Hepatic stellate cell (primary cell): ENCODE data around the gene RBM23.
A peak's percentile ranks its signal among the peaks of the same experiment; 100 is the strongest.
"Not testable (repeated sequence)": the region's sequence is repeated elsewhere in the genome, so short reads cannot be mapped to it uniquely, and the experiment has no call there.

Experiments
- DNase-seq: peaks from one replicate; pipeline ENCODE4 v3.0.0; 2011; ENCODE audit warnings: low spot score

Gene RBM23

GRCh38 chr14:22915886-22916521 is 2.9 kb downstream of the RBM23 start:
- DNase-seq = no peak

DNA sequence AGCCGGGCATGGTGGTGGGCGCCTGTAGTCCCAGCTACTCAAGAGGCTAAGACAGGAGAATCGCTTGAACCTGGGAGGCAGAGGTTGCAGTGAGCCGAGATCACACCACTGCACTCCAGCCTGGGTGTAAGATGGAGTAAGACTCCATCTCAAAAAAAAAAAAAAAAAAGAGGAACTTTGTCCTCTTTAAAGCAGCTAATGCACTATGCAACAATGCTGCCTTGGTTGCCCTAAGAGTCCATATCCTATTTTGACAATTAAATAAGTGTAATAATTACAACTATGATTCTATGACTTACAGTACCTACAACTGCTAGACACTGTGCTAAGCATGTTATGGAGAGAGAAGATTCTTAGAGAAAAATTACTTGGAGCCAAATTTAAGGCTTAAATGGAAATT is 4.1 kb downstream of the RBM23 start:
- not testable (repeated sequence) for DNase-seq

DNA sequence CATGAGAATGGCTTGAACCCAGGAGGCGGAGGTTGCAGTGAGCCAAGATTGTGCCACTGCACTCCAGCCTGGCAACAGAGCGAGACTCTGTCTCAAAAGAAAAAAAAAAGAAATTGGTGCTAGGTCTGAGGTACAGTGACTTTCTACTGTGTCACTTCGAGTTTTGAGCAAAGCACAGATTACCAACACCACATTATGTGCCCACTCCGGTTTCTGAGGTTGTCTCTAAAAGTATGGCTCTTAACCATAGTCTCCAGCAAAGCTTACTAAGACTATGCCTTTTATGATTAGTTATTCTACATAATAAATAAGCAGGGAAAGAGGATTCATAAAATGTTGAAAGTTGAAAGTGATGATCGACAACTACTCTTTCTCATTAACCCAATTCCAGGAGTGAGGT is 8.0 kb downstream of the RBM23 start:
- DNase-seq = no peak

DNA sequence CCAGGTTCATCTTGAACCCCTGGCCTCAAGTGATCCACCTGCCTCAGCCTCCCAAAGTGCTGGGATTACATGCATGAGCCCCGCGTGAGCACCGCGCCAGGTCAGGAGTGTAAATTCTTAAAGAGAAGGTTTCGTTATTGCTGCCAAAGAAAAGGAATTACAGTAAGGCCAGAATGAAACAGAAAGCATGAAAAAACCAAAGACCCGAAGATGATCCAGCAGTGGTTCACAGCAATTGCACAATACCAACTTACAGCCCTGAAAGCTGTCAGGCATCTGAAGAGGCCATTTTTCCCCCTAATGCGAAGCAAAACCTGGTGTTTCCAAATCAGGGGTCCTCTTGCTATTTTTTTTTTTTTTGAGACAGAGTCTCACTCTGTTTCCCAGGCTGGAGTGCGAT is 10.3 kb downstream of the RBM23 start:
- DNase-seq = no peak

- DNase-seq = no peak
These were observed 11.5 kb downstream of the RBM23 start for GRCh38 chr14:22907429-22907828.

DNA sequence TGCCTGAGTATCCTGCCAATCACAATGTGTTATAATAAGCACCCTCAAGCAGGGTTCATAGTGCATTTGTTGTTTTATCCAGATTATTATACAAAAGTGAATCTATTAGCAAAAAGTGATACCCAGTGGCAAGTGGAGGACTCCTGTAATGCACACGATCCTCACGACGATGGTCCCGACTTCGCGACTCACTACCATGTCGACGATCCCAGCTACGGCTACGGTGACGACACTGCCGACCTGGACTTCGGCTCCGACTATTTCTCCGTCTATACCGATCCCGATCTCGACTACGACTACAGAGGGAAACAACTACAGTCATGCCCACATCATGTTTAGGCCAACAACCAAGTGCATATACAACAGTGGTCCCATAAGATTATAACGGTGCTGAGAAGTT is 12.9 kb downstream of the RBM23 start:
- DNase-seq = no peak

- DNase-seq = no peak
These were observed 13.3 kb downstream of the RBM23 start for GRCh38 chr14:22905627-22906026.

GRCh38 chr14:22903742-22904087 is 15.2 kb downstream of the RBM23 start:
- no peak for DNase-seq

DNA sequence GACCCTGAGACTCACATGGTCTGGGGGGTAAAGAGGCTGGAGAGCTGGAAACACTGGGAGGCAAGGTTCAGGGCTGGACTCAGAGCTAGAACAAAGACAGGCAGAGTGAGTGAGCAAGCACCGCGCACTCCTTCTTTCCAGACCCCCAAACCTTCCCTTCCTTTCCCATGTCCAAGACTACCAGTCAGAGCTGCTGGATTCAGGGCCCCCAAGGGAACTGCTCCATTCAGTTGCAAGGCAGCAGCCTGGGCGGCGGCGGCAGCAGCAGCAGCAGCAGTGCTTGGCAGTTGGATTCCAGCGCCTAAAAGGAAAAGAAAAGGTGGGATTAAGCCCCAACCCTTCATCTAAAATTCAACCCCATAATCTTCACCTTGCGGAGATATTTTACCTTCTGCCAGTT is 17.1 kb downstream of the RBM23 start:
- no peak for DNase-seq

DNA sequence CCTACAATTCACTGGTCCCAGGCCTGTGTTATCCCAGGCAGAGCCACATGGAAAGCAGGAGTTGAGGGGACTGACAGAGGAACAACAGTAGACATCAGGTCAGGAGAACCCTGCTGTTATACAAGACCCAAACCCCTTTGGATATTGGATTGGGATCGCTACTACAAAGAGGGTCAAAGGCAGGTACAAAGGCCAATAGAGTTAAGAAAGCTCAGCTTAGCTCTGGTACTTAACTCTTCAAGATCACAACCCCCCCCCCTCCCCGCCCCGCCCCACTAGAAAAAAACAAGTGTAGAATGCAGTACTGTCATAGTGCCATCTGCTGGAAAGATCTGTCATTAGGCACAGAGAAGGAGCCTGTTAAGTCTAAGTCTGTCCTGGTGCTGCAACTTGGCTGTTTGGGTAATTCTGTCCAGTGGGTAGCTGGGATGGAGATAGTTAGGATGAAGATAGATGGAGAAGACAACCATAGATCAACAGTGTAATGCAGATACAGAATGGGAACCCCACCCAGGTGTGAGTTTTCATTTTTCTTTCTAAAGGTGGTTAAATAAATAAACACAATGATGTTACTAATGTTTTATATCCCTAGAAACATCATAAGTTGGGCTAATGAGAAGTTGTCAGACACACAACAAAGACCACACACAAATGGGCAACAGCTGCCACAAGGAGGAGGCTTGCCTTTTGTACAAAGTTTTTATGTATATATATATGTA is 18.7 kb downstream of the RBM23 start:
- peak; percentile 72 for DNase-seq

DNA sequence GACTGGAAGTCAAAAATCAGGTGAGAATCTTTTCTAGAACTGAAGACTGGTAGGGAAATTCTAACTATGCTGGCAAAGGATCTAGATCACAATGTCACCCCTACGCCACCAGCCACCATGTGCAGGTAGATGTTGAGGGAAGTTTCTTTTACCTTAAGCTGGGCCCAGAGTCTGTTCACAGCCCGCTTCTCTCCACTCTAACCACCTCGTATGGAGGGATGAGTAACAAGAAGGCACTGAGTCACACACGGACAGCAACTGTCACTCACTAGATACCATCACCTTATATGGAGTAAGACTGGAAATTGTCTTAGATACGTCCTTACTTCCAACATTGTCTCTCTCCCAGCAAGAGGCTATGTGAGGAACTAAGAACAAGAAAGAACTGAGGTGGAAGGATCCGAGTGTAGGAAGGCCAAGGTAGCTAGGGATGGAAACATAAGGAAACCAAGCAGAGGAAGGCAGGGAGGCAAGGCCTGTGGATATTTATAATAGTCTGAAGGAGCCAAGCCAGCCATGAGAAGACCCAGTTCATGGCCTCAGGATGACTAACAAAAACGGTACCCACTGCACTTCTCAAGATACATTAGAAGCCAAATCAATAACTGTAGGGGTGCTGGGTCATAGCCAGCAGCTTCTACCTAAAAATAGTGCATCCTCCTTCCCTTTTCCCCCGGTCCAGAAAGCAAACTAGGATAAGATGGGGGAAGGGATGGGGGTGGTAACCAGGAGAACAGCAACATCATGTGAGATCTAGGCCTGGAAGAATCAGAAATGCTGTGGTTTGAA is 20.5 kb downstream of the RBM23 start:
- peak; percentile 63 for DNase-seq

DNA sequence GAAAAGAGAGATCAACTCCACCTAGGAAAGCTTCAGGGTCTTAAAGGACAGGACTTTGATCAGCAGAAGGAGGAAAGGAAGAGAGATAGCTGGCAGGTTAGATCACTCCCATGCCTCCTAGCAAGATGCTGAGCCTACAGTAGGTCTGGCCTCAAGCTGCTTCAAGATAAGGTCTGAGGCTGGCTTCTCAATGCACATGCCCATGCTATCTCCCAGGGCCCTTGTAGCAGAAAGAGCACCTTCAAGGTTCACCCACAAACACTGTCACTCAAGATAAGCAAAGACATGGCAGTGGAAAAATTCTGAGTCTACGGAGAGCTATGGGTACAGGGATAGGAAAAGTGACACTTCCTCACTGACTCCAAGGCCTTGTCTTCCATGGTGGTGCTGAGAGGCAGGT is 21.6 kb downstream of the RBM23 start:
- no peak for DNase-seq

- DNase-seq = no peak
These were observed 22.2 kb downstream of the RBM23 start for GRCh38 chr14:22896760-22897159.

DNA sequence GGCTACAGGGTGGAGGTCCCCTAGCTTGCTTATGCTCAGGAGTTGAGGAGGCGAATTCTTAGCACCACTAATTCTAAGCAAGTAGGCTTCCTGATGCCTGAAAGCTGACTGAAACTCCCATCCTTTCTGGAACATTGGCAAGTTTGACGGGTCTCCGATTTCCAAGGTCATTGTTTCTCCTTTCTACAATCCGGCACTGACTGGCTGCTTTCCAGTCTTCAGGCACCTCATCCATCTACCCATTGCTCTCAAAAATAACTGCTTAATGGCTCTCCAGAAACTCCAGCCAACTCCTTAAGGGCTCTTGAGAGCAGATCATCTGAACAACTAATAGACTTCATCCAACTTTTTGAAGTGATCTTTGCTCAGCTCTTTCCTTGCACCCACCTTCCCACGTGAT is 22.6 kb downstream of the RBM23 start:
- no peak for DNase-seq

- DNase-seq = no peak
These were observed 23.5 kb downstream of the RBM23 start for GRCh38 chr14:22895402-22895801.

- DNase-seq = no peak
These were observed 25.2 kb downstream of the RBM23 start for GRCh38 chr14:22893706-22894105.

DNA sequence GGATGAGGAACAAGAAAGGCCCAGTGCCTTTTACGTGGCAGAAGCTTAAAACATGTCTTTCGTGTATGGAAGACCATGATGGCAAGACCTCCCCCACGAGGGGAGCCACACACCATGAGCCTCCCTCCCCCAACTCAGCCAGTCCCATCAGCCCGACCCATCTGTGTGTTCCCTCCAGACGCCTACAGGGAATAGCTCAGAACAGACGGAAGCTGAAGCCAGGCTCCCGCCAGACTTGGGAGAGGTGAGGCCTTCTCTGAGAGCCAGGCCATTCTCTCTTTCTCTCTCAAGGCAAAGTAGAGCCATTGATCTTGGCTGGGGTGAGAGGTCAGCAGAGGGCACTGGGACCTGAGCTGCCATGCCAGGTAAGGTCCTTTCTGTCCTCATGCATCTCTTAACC is 26.5 kb downstream of the RBM23 start:
- DNase-seq = no peak

DNA sequence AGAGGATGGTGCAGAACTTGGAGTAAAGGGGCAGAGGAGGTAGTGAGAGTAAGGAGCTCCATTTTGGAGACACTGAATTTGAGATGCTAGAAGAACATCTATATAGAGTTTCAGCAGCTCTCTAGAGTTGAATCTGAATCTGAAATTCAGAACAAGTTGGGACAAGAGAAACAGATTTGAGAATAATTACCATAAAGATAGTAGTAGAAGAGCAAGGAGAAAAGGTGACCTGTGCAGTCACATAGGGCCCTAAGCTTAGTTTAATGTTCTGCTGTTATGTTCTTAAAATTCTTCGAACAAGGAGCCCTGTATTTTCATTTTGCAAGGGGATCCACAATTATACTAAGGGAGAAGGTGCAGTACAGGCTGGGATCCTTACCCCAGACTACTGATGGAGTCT is 28.5 kb downstream of the RBM23 start:
- DNase-seq = no peak

- no peak for DNase-seq
These were observed 30.3 kb downstream of the RBM23 start for GRCh38 chr14:22888662-22889061.

GRCh38 chr14:22887990-22888378 is 31.0 kb downstream of the RBM23 start:
- DNase-seq = no peak

- DNase-seq = peak; percentile 76
These were observed 31.5 kb downstream of the RBM23 start for GRCh38 chr14:22887260-22887989.

DNA sequence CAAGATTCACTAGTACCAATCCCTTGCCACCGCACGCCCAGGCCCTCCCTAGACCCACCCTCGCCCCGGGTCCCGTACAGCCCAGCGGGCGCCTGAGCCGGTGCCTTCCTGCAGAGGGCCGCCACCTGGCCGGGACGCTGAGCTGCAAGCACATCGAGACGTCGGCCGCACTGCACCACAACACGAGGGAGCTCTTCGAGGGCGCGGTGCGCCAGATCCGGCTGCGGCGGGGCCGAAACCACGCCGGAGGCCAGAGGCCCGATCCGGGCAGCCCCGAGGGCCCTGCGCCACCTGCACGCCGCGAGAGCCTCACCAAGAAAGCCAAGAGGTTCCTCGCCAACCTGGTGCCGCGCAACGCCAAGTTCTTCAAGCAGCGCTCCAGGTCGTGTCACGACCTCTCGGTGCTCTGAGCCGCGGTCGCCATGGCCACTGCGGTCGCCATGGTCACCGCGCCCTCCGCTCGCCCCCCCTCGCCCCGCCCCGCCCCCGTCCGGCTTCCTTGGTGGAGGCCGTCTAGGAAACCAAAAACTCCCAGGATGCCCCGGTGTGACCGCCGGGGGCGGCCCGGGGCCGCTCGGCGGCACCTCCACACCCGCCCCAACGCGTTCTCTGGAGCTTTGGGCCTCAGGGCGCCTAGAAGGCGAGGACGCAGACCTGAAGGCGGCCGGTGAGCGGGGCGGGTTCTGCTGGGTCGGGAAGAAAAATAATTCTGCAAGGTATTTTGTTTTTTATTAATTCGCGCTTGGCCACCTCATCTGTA is 32.3 kb downstream of the RBM23 start:
- peak; percentile 82 for DNase-seq
